Kidney epithelial cell (primary cell): ENCODE data around the gene RPS25. TPM values are rescaled to one million over a fixed set of nuclear protein-coding genes. Genes with fewer than 3 reads are reported as not detected.
"Not testable (repeated sequence)": the region's sequence is repeated elsewhere in the genome, so short reads cannot be mapped to it uniquely, and the experiment has no call there.

Experiments used
- DNase-seq: peaks from one replicate; pipeline ENCODE4 v3.0.0-alpha.2; 2010; ENCODE audit warnings: low read depth
- H3K27me3 ChIP-seq: 2 replicates; pipeline ENCODE4 v1.6.0; 2011; ENCODE audit warnings: low read length; ENCODE audit not compliant: control insufficient read depth, insufficient read depth
- H3K36me3 ChIP-seq: 2 replicates; pipeline ENCODE4 v1.5.1; 2011; ENCODE audit warnings: low read length; ENCODE audit not compliant: control insufficient read depth, insufficient read depth
- H3K4me3 ChIP-seq: 2 replicates; pipeline ENCODE4 v1.5.1; 2011; ENCODE audit warnings: low read depth, mild to moderate bottlenecking, control low read depth, low read length
- total RNA-seq: library from RNA; depleted of rRNA; stranded (reverse); fragments of >200 nt; gene quantifications from 2 replicates; pipeline ENCODE4 v1.2.3, GENCODE V29; 2015
- TF ChIP-seq, protein P1 (sequence below): IDR thresholded peaks from 2 replicates; pipeline ENCODE4 v1.5.1; 2011; ENCODE audit warnings: mild to moderate bottlenecking, moderate library complexity, low read length, control low read depth, inconsistent platforms; ENCODE audit not compliant: insufficient read depth, poor library complexity, severe bottlenecking

The RPS25 gene
- total RNA-seq, 1 donor from 2014 or later: 1,597 TPM

DNA sequence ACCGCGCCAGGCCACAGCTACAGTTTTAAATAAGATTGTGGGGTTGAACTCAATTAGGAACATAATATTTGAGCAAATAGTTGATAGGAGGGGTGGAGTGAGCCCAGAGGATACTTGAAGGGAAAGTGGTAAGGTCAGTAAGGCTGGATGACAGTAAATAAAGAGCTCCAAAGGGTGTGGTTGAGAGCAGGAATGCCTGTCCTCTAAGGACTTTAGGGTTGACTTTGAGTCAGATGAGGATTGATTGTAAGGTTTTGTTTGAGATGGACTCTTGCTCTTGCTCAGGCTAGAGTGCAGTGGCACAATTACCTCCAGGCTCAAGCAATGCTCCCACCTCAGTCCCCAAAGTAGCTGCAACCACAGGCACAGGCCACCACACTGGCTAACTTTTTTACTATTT, 44.2 kb downstream of the RPS25 start:
- H3K27me3 ChIP-seq: peaks cover 6% of the 10 kb centered on the region
- TF ChIP-seq, protein P1, sequence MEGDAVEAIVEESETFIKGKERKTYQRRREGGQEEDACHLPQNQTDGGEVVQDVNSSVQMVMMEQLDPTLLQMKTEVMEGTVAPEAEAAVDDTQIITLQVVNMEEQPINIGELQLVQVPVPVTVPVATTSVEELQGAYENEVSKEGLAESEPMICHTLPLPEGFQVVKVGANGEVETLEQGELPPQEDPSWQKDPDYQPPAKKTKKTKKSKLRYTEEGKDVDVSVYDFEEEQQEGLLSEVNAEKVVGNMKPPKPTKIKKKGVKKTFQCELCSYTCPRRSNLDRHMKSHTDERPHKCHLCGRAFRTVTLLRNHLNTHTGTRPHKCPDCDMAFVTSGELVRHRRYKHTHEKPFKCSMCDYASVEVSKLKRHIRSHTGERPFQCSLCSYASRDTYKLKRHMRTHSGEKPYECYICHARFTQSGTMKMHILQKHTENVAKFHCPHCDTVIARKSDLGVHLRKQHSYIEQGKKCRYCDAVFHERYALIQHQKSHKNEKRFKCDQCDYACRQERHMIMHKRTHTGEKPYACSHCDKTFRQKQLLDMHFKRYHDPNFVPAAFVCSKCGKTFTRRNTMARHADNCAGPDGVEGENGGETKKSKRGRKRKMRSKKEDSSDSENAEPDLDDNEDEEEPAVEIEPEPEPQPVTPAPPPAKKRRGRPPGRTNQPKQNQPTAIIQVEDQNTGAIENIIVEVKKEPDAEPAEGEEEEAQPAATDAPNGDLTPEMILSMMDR: no peak
- H3K4me3 ChIP-seq: no peak overlapping the region
- DNase-seq: no peak
- no peaks in the 10 kb centered on the region for H3K36me3 ChIP-seq

DNA sequence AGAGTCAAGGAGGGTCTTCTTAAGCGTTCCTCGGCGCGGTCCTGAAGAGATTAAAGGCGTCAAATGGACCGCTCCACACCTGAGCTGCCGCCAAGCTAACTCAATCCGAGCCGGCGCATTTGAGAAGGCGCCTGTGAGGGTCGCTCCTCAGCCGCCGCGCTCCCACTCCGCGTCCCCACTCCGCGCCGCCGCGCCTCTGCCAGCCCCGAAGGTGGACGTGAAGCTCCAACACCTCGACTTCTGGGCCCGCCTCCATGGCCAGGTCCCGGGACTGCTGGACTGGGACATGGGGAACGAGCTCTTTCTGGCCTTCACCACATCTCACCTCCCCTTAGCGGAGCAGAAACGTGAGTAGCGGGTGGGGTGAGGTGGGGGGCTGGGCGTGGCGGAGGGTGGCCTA, 46.5 kb downstream of the RPS25 start, which contains the start of gene FOXR1:
Gene FOXR1 (plus strand): TSS at position 116 of the 400 bp plus-strand sequence. CDS start 171 bp downstream, at position 287.
- TF ChIP-seq, protein P1: no peak
- Histone ChIP-seq H3K27me3 (peaks cover 6% of the 10 kb centered on the region), H3K4me3 (no peak within 1 kb of the TSS), H3K36me3 (no peaks in the 10 kb centered on the region)
- DNase-seq: no peak

DNA sequence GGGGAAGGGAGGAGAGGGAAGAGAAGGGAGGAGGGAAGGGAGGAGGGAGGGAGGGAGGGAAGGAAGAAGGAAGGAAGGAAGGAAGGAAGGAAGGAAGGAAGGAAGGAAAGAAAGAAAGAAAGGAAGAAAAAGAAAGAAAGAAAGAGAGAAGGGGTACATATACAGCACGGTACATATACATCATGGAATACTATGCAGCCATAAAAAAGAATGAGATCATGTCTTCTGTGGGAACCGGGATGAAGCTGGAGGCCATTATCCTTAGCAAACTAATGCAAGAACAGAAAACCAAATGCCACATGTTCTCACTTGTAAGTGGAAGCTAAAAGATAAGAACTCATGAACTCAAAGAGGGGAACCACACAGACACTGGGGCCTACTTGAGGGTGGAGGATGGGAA, 48.6 kb downstream of the RPS25 start:
- H3K27me3 ChIP-seq, H3K36me3 ChIP-seq, DNase-seq, H3K4me3 ChIP-seq: not testable (repeated sequence)

Other genes starting within 250 kb of the RPS25 start
- gene DDX6, start 227.2 kb downstream of the RPS25 start, total RNA-seq: 77.4 and 104 TPM in 2 replicates
- under 0.01 and 0.14 TPM in 2 replicates for gene CXCR5, start 134.5 kb downstream of the RPS25 start, total RNA-seq
- 48.3 and 51.9 TPM in 2 replicates for gene BCL9L, start 92.4 kb downstream of the RPS25 start, total RNA-seq
- gene UPK2, start 62.0 kb downstream of the RPS25 start, total RNA-seq: 0.25 TPM in 1 of 2 replicates, not detected in the other
- gene FOXR1, start 46.6 kb downstream of the RPS25 start, total RNA-seq: not detected in 2 replicates
- gene CENATAC, start 20.2 kb downstream of the RPS25 start, total RNA-seq: 25.4 and 29.8 TPM in 2 replicates
- 61.2 and 72.6 TPM in 2 replicates for gene TRAPPC4, start 423 bp upstream of the RPS25 start, total RNA-seq
- gene SLC37A4, start 12.5 kb upstream of the RPS25 start, total RNA-seq: 20.7 and 27.9 TPM in 2 replicates
- 280 and 303 TPM in 2 replicates for gene HYOU1, start 38.9 kb upstream of the RPS25 start, total RNA-seq
- 30.7 and 39.0 TPM in 2 replicates for gene VPS11, start 49.5 kb upstream of the RPS25 start, total RNA-seq
- gene HMBS, start 66.5 kb upstream of the RPS25 start, total RNA-seq: 27.7 and 29.7 TPM in 2 replicates
- 16.4 and 26.6 TPM in 2 replicates for gene DPAGT1, start 83.5 kb upstream of the RPS25 start, total RNA-seq
- gene C2CD2L, start 89.0 kb upstream of the RPS25 start, total RNA-seq: 11.8 and 12.7 TPM in 2 replicates
- gene HINFP, start 103.2 kb upstream of the RPS25 start, total RNA-seq: 25.0 and 28.8 TPM in 2 replicates
- gene ABCG4, start 130.7 kb upstream of the RPS25 start, total RNA-seq: 0.13 and 0.82 TPM in 2 replicates
- 10.6 and 15.0 TPM in 2 replicates for gene NLRX1, start 150.4 kb upstream of the RPS25 start, total RNA-seq
- gene NHERF4, start 167.1 kb upstream of the RPS25 start, total RNA-seq: not detected in 2 replicates
- 22.5 and 23.7 TPM in 2 replicates for gene CBL, start 188.0 kb upstream of the RPS25 start, total RNA-seq